Neural progenitor cell (in vitro differentiated cells): ENCODE results near the gene SMARCC1. TPM values are rescaled to one million over a fixed set of nuclear protein-coding genes. Genes with fewer than 3 reads are reported as not detected.

ENCODE experiments used
- DNase-seq: peaks from one replicate; pipeline ENCODE4 v3.0.0-alpha.2; 2016; ENCODE audit warnings: low spot score
- H2AFZ ChIP-seq: fragments of 200-600 bp; sonication (generic); replicated peaks from 2 replicates; pipeline ENCODE4 v1.6.1; 2016; ENCODE audit warnings: antibody characterized with exemption
- H3F3A ChIP-seq: fragments of 200-600 bp; sonication (generic); 2 replicates; pipeline ENCODE4 v1.6.1; 2016; ENCODE audit warnings: antibody characterized with exemption, low read depth
- H3K27ac ChIP-seq: fragments of 200-600 bp; sonication (generic); 2 replicates; pipeline ENCODE4 v1.5.1; 2016; ENCODE audit warnings: mild to moderate bottlenecking
- H3K27me3 ChIP-seq: fragments of 200-600 bp; sonication (generic); 2 replicates; pipeline ENCODE4 v1.6.1; 2016; ENCODE audit warnings: mild to moderate bottlenecking, moderate library complexity
- H3K36me3 ChIP-seq: fragments of 200-600 bp; sonication (generic); 2 replicates; pipeline ENCODE4 v1.5.1; 2016
- H3K4me1 ChIP-seq: fragments of 200-600 bp; sonication (generic); 2 replicates; pipeline ENCODE4 v1.6.1; 2016; ENCODE audit warnings: mixed run types
- H3K4me2 ChIP-seq: fragments of 200-600 bp; sonication (generic); 2 replicates; pipeline ENCODE4 v1.6.1; 2016
- H3K4me3 ChIP-seq: fragments of 200-600 bp; sonication (generic); 2 replicates; pipeline ENCODE4 v1.5.1; 2016
- H3K79me2 ChIP-seq: fragments of 200-600 bp; sonication (generic); 2 replicates; pipeline ENCODE4 v1.6.1; 2016; ENCODE audit warnings: low read depth
- H3K9ac ChIP-seq: fragments of 200-600 bp; sonication (generic); 2 replicates; pipeline ENCODE4 v1.6.1; 2016
- H3K9me3 ChIP-seq: fragments of 200-600 bp; sonication (generic); 2 replicates; pipeline ENCODE4 v1.5.1; 2016; ENCODE audit warnings: low read depth
- H4K20me1 ChIP-seq: fragments of 200-600 bp; sonication (generic); 2 replicates; pipeline ENCODE4 v1.6.1; 2016; ENCODE audit warnings: low read depth
- H3K27ac Mint-ChIP-seq: 3 replicates; pipeline ENCODE4 v1.8.0; 2021; ENCODE audit warnings: mixed read lengths
- H3K27me3 Mint-ChIP-seq: 2 replicates; pipeline ENCODE4 v1.8.0; 2022; ENCODE audit warnings: low read depth, mild to moderate bottlenecking, inconsistent platforms, moderate library complexity, mixed read lengths; ENCODE audit not compliant: insufficient read depth
- H3K36me3 Mint-ChIP-seq: 3 replicates; pipeline ENCODE4 v1.8.0; 2021; ENCODE audit warnings: mixed read lengths
- H3K4me1 Mint-ChIP-seq: 3 replicates; pipeline ENCODE4 v1.8.0; 2021; ENCODE audit warnings: mixed read lengths
- H3K4me3 Mint-ChIP-seq: 3 replicates; pipeline ENCODE4 v1.8.0; 2021; ENCODE audit warnings: mild to moderate bottlenecking, moderate library complexity, mixed read lengths
- H3K9me3 Mint-ChIP-seq: 3 replicates; pipeline ENCODE4 v1.8.0; 2020; ENCODE audit warnings: mixed read lengths
- EZH2 ChIP-seq: fragments of 200-600 bp; sonication (generic); IDR thresholded peaks from 2 replicates; pipeline ENCODE4 v1.6.1; 2017; ENCODE audit warnings: antibody characterized with exemption, mild to moderate bottlenecking, moderate library complexity
- EZH2phosphoT487 ChIP-seq: fragments of 200-600 bp; sonication (generic); IDR thresholded peaks from 2 replicates; pipeline ENCODE4 v1.6.1; 2017; ENCODE audit warnings: antibody characterized with exemption
- total RNA-seq: library from RNA; depleted of rRNA; stranded (reverse); fragments of >200 nt; gene quantifications from 2 replicates; pipeline ENCODE4 v1.2.3, GENCODE V29; 2015; ENCODE audit warnings: low replicate concordance
- TF ChIP-seq, protein P1 (sequence below): fragments of 200-600 bp; sonication (generic); IDR thresholded peaks from 2 replicates; pipeline ENCODE4 v1.5.1; 2017; ENCODE audit warnings: antibody characterized with exemption, mild to moderate bottlenecking

SMARCC1 gene
- total RNA-seq, 1 donor from 2014 or later = 175 TPM

DNA sequence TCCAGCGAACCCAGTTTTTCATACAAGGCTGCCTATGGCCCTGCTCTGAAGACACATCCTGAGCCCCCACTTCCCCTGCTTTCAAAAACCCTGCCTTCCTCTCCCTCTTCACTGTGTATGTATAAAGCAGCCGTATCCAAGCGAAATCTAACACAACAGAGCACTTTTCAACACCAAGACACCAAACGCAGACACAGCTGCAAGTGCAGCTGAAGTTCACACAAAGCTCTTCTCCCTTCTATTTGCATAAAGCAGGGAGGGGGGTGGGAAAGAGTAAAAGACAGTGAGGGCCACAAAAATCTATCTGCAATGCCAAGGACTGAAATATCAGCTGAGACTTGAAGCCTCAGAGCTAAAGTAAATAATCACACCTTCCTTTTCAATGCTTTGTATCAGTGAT, 168.0 kb downstream of the SMARCC1 start:
- TF ChIP-seq, protein P1, sequence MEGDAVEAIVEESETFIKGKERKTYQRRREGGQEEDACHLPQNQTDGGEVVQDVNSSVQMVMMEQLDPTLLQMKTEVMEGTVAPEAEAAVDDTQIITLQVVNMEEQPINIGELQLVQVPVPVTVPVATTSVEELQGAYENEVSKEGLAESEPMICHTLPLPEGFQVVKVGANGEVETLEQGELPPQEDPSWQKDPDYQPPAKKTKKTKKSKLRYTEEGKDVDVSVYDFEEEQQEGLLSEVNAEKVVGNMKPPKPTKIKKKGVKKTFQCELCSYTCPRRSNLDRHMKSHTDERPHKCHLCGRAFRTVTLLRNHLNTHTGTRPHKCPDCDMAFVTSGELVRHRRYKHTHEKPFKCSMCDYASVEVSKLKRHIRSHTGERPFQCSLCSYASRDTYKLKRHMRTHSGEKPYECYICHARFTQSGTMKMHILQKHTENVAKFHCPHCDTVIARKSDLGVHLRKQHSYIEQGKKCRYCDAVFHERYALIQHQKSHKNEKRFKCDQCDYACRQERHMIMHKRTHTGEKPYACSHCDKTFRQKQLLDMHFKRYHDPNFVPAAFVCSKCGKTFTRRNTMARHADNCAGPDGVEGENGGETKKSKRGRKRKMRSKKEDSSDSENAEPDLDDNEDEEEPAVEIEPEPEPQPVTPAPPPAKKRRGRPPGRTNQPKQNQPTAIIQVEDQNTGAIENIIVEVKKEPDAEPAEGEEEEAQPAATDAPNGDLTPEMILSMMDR = no peak
- no peak for TF ChIP-seq EZH2phosphoT487
- TF ChIP-seq EZH2 = no peak
- Histone ChIP-seq H3K27ac (no peak overlapping the region), H3K36me3 (peaks cover 24% of the 10 kb centered on the region), H3K27me3 (no peaks in the 10 kb centered on the region), H3K4me3 (no peak overlapping the region), H3K4me1 (no peaks in the 10 kb centered on the region), H3K9ac (no peak overlapping the region), H2AFZ (no peak overlapping the region), H3K9me3 (no peaks in the 10 kb centered on the region), H3F3A (peaks cover 22% of the 10 kb centered on the region), H4K20me1 (no peaks in the 10 kb centered on the region), H3K4me2 (no peak overlapping the region), H3K79me2 (no peaks in the 10 kb centered on the region)
- DNase-seq = no peak
- Mint-ChIP-seq H3K4me1 (no peaks in the 10 kb centered on the region), H3K4me3 (no peak overlapping the region), H3K27ac (no peak overlapping the region), H3K9me3 (no peaks in the 10 kb centered on the region), H3K27me3 (no peaks in the 10 kb centered on the region), H3K36me3 (peaks cover 53% of the 10 kb centered on the region)

DNA sequence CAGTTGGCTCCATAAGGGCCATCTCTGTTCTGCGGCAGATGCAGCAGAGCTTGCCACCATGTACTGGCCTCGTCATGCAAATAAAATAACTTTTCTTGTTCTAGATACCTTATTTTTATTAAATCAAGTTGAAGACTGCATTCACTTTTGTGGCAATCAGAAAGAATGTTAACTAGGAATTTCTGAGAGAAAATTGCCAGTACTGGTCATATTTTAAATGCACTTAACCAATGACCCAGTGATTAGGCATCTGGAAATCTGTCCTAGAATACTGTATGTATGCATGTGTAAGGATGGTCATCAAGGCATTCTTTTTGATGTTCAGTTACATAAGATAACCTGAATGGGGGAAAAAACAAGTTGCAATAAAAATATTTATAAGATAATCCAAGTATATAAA, 168.8 kb downstream of the SMARCC1 start:
- peaks cover 30% of the 10 kb centered on the region for H3K36me3 ChIP-seq
- H3K27ac ChIP-seq = no peak overlapping the region

GRCh38 chr3:47612178-47612577, 169.5 kb downstream of the SMARCC1 start:
- H3K4me3 ChIP-seq = no peak overlapping the region
- no peak overlapping the region for H3K27ac ChIP-seq
- no peaks in the 10 kb centered on the region for H3K27me3 ChIP-seq
- no peak overlapping the region for H3K4me2 ChIP-seq
- Mint-ChIP-seq H3K27ac (no peak overlapping the region), H3K4me3 (no peak overlapping the region), H3K4me1 (no peaks in the 10 kb centered on the region), H3K9me3 (no peaks in the 10 kb centered on the region), H3K36me3 (peaks cover 47% of the 10 kb centered on the region), H3K27me3 (no peaks in the 10 kb centered on the region)
- peaks cover 27% of the 10 kb centered on the region for H3F3A ChIP-seq
- H4K20me1 ChIP-seq = no peaks in the 10 kb centered on the region
- no peaks in the 10 kb centered on the region for H3K9me3 ChIP-seq
- peaks cover 29% of the 10 kb centered on the region for H3K36me3 ChIP-seq
- no peak for DNase-seq
- H3K4me1 ChIP-seq = no peaks in the 10 kb centered on the region
- H3K79me2 ChIP-seq = peaks cover 5% of the 10 kb centered on the region
- H3K9ac ChIP-seq = no peak overlapping the region
- no peak for TF ChIP-seq EZH2
- no peak for TF ChIP-seq EZH2phosphoT487
- TF ChIP-seq, protein P1 = no peak
- H2AFZ ChIP-seq = no peak overlapping the region

More for the DNA sequence above, 168.8 kb downstream of the SMARCC1 start:
- H3K4me1 ChIP-seq = no peaks in the 10 kb centered on the region
- Mint-ChIP-seq H3K36me3 (peaks cover 54% of the 10 kb centered on the region), H3K27me3 (no peaks in the 10 kb centered on the region), H3K4me1 (no peaks in the 10 kb centered on the region), H3K27ac (no peak overlapping the region), H3K4me3 (no peak overlapping the region), H3K9me3 (no peaks in the 10 kb centered on the region)
- no peak overlapping the region for H3K4me3 ChIP-seq
- H3K9me3 ChIP-seq = no peaks in the 10 kb centered on the region
- peaks cover 27% of the 10 kb centered on the region for H3F3A ChIP-seq
- H3K4me2 ChIP-seq = no peak overlapping the region
- no peaks in the 10 kb centered on the region for H4K20me1 ChIP-seq
- no peaks in the 10 kb centered on the region for H3K79me2 ChIP-seq
- no peak overlapping the region for H2AFZ ChIP-seq
- DNase-seq = no peak
- no peak overlapping the region for H3K9ac ChIP-seq
- no peaks in the 10 kb centered on the region for H3K27me3 ChIP-seq
- TF ChIP-seq EZH2 (no peak), EZH2phosphoT487 (no peak)
- TF ChIP-seq, protein P1 = no peak
